Activated naive CD4-positive, alpha-beta T cell treated with anti-CD3 and anti-CD28 coated beads, Interleukin-2, amount 10 ng/mL, durations not matched to agents 7 days and 5 days (primary cell): Measurements from ENCODE around the gene RNF227.
A peak's percentile ranks its signal among the peaks of the same experiment; 100 is the strongest.

ENCODE experiments used
- CTCF ChIA-PET: fragments of 350-600 bp; sonication (Branson Sonifier 250); formaldehyde crosslinking; loops from one replicate; lab custom pipeline; 2021; ENCODE audit warnings: antibody characterized with exemption; lab: Charles Lee
- DNase-seq: peaks from one replicate; pipeline ENCODE4 v3.0.0-alpha.2; 2020
- H3K27ac Mint-ChIP-seq: one replicate; pipeline ENCODE4 v1.8.0; 2021; ENCODE audit warnings: mild to moderate bottlenecking, moderate library complexity, mixed read lengths
- H3K27me3 Mint-ChIP-seq: one replicate; pipeline ENCODE4 v1.8.0; 2021; ENCODE audit warnings: mild to moderate bottlenecking, mixed read lengths
- H3K36me3 Mint-ChIP-seq: one replicate; pipeline ENCODE4 v1.8.0; 2021; ENCODE audit warnings: mixed read lengths
- H3K4me1 Mint-ChIP-seq: one replicate; pipeline ENCODE4 v1.8.0; 2021; ENCODE audit warnings: mixed read lengths
- H3K4me3 Mint-ChIP-seq: one replicate; pipeline ENCODE4 v1.8.0; 2021; ENCODE audit warnings: mild to moderate bottlenecking, moderate library complexity, mixed read lengths
- H3K9me3 Mint-ChIP-seq: one replicate; pipeline ENCODE4 v1.8.0; 2021; ENCODE audit warnings: mixed read lengths

RNF227 gene

GRCh38 chr17:7893187-7893880 is 22.8 kb downstream of the RNF227 start:
- H3K36me3 Mint-ChIP-seq, result peaks cover 65% of the 10 kb centered on the region
- no peak overlapping the region for H3K4me3 Mint-ChIP-seq
- H3K27me3 Mint-ChIP-seq, result no peaks in the 10 kb centered on the region
- CTCF ChIA-PET, result no interaction called here
- H3K27ac Mint-ChIP-seq, result peak overlapping the region; percentile 59
- peaks cover 11% of the 10 kb centered on the region for H3K4me1 Mint-ChIP-seq
- DNase-seq, result no peak
- no peaks in the 10 kb centered on the region for H3K9me3 Mint-ChIP-seq

DNA sequence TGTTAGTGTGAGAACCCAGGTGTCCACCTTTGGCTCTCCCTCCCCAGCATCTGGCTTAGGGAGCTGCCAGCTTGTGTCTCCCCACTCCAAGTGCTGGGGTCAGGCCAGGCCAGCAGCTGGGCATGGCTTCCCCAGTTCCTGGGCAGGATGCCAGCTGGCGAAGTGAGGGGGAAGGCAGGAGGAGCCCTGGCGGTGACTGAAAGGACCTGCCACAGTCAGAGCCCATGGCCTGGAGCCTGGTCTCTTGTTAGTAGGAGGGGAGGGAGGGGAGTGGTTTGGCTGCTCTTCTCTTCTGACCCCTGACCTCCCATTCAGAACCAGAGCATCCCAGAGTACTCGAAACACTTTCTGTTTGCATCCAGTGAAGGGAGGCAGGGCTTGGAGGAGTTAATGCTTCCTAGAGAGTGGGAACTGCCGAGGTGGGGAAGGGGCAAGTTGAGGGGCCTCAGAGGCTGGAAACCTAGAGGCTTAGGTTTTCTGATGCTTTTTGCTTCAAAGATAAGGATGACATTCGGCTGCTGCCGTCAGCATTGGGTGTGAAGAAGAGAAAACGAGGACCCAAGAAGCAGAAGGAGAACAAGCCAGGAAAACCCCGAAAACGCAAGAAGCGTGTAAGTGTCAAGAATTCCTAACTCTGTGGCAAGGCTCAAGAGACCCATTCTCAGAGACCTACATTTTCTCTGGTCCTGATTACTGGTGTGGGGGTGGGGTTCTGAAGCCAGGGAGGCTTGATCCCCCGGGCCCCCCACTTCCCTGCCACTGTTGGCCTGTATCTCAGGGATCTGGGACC is 26.7 kb downstream of the RNF227 start:
- CTCF ChIA-PET, result interaction anchor here (1.0 to 1.3 kb wide), 3 partner anchors 28 to 104 kb away, joined by 3 to 4 read pairs (median 3); no protein-coding TSS in a partner anchor
- DNase-seq, result peak; percentile 45
- peaks cover 14% of the 10 kb centered on the region for H3K4me1 Mint-ChIP-seq
- H3K4me3 Mint-ChIP-seq, result no peak overlapping the region
- no peaks in the 10 kb centered on the region for H3K9me3 Mint-ChIP-seq
- peaks cover 39% of the 10 kb centered on the region for H3K36me3 Mint-ChIP-seq
- H3K27me3 Mint-ChIP-seq, result no peaks in the 10 kb centered on the region
- peak overlapping the region; percentile 37 for H3K27ac Mint-ChIP-seq

DNA sequence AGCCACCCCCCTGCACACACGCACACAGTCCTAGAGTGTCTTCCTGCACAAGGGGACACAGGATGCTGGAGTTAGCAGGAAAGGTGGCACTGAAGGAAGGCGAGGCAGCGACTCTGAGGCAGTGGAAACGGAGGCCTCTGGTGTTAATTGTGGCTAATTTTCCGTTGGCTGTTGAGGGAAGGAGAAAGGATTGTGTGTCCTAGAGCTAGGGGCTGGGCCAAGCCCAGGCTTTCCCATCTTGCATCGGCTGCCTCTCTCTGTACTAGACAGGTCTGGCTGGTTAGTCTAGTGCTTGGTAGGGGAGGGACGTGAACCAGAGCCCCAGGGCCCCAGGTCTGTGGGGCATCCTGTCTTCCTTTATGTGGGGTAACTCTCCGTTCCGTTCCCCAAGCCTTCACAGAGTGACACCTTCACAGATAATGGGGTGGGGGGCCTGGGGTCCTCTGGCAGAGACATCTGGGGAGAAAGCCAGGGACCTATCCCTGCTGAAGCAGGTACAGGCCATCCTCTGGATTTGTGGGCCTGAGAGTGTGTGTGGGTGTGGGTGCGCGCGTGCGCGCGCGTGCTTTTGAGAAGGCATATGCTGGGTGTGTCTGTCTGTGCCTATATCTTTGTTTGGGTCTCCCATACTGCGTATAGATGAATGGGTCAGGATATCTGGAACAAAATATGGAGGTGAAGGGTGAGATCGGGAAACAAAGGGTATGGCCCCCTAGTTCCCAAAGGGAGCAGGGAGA is 27.7 kb downstream of the RNF227 start, which contains the start of gene CHD3:
TSS of gene CHD3 (plus strand) at position 606 of the 737 bp plus-strand sequence. CDS start 212 bp downstream, outside the sequence.
- H3K27ac Mint-ChIP-seq, result peak within 1 kb of the TSS; percentile 37
- CTCF ChIA-PET, result interaction anchor here (1.0 to 1.2 kb wide), 2 partner anchors 27 to 96 kb away, joined by 3 to 4 read pairs; no protein-coding TSS in a partner anchor

GRCh38 chr17:7887482-7888183 is 28.5 kb downstream of the RNF227 start:
- Mint-ChIP-seq H3K27ac (no peak overlapping the region), H3K36me3 (peaks cover 30% of the 10 kb centered on the region), H3K9me3 (no peaks in the 10 kb centered on the region), H3K4me3 (no peak overlapping the region), H3K27me3 (no peaks in the 10 kb centered on the region), H3K4me1 (peaks cover 15% of the 10 kb centered on the region)
- DNase-seq, result peak; percentile 93
- CTCF ChIA-PET, result no interaction called here

More for the DNA sequence above, 27.7 kb downstream of the RNF227 start, which contains the start of gene CHD3:
- peaks cover 15% of the 10 kb centered on the region for H3K4me1 Mint-ChIP-seq
- H3K36me3 Mint-ChIP-seq, result peaks cover 30% of the 10 kb centered on the region
- no peaks in the 10 kb centered on the region for H3K27me3 Mint-ChIP-seq
- no peaks in the 10 kb centered on the region for H3K9me3 Mint-ChIP-seq
- no peak within 1 kb of the TSS for H3K4me3 Mint-ChIP-seq
- DNase-seq, result peak; percentile 56

- Mint-ChIP-seq H3K27ac (no peak overlapping the region), H3K36me3 (peaks cover 29% of the 10 kb centered on the region), H3K4me3 (no peak overlapping the region), H3K27me3 (no peaks in the 10 kb centered on the region), H3K9me3 (no peaks in the 10 kb centered on the region), H3K4me1 (peaks cover 15% of the 10 kb centered on the region)
- CTCF ChIA-PET, result no interaction called here
- no peak for DNase-seq
Observed at GRCh38 chr17:7887038-7887481, 29.0 kb downstream of the RNF227 start.

- Mint-ChIP-seq H3K4me3 (no peak overlapping the region), H3K9me3 (no peaks in the 10 kb centered on the region), H3K4me1 (peaks cover 15% of the 10 kb centered on the region), H3K36me3 (peaks cover 26% of the 10 kb centered on the region), H3K27ac (no peak overlapping the region), H3K27me3 (no peaks in the 10 kb centered on the region)
- peak; percentile 73 for DNase-seq
- CTCF ChIA-PET, result interaction anchor here (1.0 to 1.5 kb wide), 4 partner anchors 10 to 103 kb away, joined by 3 to 5 read pairs (median 3); no protein-coding TSS in a partner anchor
Observed at GRCh38 chr17:7886227-7887037, 29.7 kb downstream of the RNF227 start.

DNA sequence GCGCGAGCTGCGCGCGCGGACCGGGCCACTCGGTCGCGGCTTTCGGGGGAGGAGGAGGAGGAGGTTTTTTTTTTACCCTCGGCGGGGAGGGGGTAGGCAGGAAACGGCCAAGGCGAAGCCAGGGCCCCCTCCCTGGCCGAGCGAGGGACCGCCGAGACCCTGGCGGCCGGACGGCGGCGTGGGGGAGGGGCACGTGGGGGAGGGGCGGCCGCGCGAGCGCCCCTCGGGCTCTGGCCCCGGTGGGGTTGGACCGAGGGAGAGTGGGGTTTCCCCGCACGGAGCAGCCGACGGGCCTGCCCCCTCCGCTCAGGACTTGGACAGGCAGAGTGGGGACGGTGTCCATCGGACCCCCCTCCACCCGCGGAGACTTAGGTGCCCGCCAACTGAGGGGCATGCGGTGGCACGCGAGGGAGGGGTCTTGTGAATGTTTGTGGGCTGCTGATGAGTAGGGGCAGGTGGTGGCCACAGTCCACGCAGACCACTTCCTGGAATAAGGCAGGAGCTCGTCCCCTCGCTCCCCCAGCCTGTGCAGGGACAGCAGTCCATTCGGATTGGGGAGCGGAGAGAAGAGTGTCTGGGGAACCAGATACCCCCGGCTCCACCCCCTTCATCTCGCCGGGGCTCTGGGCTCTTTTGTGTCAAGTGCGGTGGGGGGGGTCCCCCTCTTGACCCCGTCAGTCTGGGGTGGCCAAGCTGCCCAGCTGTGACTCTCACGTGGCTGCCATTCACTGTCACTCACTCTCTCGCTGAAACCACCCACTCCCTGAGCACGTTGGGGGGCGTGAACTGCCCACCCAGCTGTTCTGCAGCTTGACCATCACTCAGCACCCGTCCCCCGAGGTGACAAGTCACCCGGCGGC is 30.5 kb downstream of the RNF227 start:
- Mint-ChIP-seq H3K4me3 (peak overlapping the region; percentile 60), H3K9me3 (no peaks in the 10 kb centered on the region), H3K4me1 (peaks cover 14% of the 10 kb centered on the region), H3K27ac (peak overlapping the region; percentile 78), H3K27me3 (no peaks in the 10 kb centered on the region), H3K36me3 (peaks cover 19% of the 10 kb centered on the region)
- DNase-seq, result peak; percentile 60
- CTCF ChIA-PET, result interaction anchor here (1.0 to 1.5 kb wide), 4 partner anchors 9 to 104 kb away, joined by 3 to 5 read pairs (median 3); no protein-coding TSS in a partner anchor

DNA sequence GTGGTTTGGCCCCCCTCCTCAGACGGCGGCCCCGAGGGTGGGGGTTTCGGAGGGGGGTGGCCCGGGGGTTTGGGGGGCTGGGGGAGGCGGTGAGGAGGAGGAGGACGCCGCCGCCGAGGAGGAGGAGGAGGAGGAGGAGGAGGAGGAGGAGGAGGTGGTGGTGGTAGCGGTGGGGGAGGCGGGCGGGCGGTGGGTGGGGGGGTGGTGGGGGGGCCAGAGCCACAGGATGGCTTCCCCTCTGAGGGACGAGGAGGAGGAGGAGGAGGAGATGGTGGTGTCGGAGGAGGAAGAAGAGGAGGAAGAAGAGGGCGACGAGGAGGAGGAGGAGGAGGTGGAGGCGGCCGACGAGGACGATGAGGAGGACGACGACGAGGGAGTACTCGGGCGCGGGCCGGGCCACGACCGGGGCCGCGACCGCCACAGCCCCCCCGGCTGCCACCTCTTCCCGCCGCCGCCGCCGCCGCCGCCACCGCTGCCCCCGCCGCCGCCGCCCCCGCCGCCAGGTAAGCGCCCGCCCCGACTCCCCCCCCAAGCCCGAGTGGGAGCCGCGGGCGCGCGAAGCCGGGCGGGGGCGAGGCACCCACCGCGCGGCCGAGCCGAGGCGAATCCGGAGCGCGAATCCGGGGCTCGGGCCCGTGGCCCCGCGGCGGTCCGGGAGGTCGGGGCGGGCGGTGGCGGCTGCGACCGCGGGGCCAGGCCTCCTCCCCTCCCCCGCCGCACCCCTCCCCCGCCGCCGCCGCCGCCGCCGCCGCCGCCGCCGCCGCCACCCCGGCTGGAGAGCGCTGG is 31.3 kb downstream of the RNF227 start:
- DNase-seq, result peak; percentile 49
- Mint-ChIP-seq H3K9me3 (no peaks in the 10 kb centered on the region), H3K27ac (peak overlapping the region; percentile 84), H3K27me3 (no peaks in the 10 kb centered on the region), H3K4me3 (peak overlapping the region; percentile 72), H3K4me1 (peaks cover 8% of the 10 kb centered on the region), H3K36me3 (peaks cover 11% of the 10 kb centered on the region)
- CTCF ChIA-PET, result no interaction called here

DNA sequence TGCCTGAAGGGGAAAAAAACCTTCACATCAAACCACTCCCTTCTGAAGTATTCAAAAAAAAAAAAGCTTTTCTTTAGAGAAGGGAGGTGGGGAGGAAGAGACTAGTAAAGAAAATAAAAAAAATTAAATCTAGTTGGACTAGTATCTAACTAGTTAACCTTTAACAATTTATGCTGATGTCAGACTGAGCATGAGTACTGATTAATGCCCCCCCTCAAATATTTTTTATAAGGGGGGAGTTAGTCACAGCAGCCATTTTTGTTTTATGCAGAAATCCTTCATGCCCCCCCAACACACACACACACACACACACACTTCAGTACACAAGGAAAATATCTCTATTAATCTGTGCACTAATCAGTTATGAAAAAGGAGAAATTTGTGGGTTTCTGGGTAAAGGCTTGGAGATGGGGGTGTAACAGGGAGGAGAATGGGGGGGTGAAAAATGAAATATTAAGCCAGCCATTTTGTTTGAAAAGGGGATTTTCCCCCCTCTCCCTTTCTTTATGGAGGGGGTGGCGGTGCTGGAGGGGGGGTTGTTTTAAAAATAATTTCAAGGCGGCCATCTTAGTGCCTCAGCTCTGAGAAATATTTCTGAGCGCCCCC is 32.2 kb downstream of the RNF227 start:
- H3K27ac Mint-ChIP-seq, result peak overlapping the region; percentile 88
- peak overlapping the region; percentile 71 for H3K4me3 Mint-ChIP-seq
- DNase-seq, result peak; percentile 54

GRCh38 chr17:7882629-7883028 is 33.5 kb downstream of the RNF227 start:
- Mint-ChIP-seq H3K36me3 (peaks cover 6% of the 10 kb centered on the region), H3K27ac (no peak overlapping the region), H3K9me3 (no peaks in the 10 kb centered on the region), H3K27me3 (no peaks in the 10 kb centered on the region), H3K4me3 (no peak overlapping the region), H3K4me1 (peaks cover 8% of the 10 kb centered on the region)
- CTCF ChIA-PET, result interaction anchor here (0.9 to 2.2 kb wide), 4 partner anchors 13 to 19 kb away, joined by 3 to 9 read pairs (median 4); no protein-coding TSS in a partner anchor
- no peak for DNase-seq

More for the DNA sequence above, 32.2 kb downstream of the RNF227 start:
- Mint-ChIP-seq H3K36me3 (peaks cover 6% of the 10 kb centered on the region), H3K9me3 (no peaks in the 10 kb centered on the region), H3K4me1 (peaks cover 8% of the 10 kb centered on the region), H3K27me3 (no peaks in the 10 kb centered on the region)
- CTCF ChIA-PET, result interaction anchor here (0.6 to 2.2 kb wide), 3 partner anchors 15 to 196 kb away, joined by 3 to 9 read pairs (median 3); partner anchors contain the start of gene WRAP53

- peaks cover 8% of the 10 kb centered on the region for H3K4me1 Mint-ChIP-seq
- no peak overlapping the region for H3K27ac Mint-ChIP-seq
- no peak overlapping the region for H3K4me3 Mint-ChIP-seq
- CTCF ChIA-PET, result interaction anchor here (1.2 to 2.2 kb wide), 2 partner anchors 13 to 19 kb away, joined by 3 to 9 read pairs; no protein-coding TSS in a partner anchor
- no peak for DNase-seq
- peaks cover 8% of the 10 kb centered on the region for H3K36me3 Mint-ChIP-seq
- H3K27me3 Mint-ChIP-seq, result no peaks in the 10 kb centered on the region
- no peaks in the 10 kb centered on the region for H3K9me3 Mint-ChIP-seq
Observed at GRCh38 chr17:7882068-7882467, 34.0 kb downstream of the RNF227 start.
